Ascending aorta (tissue), 2 donors: ENCODE results near the gene ZNF135. TPM values are rescaled to one million over a fixed set of nuclear protein-coding genes. Genes with fewer than 3 reads are reported as not detected.

Experiments used
- DNase-seq, 2 donors: peaks; one replicate each; pipeline ENCODE4 v3.0.0-alpha.2; 2019; ENCODE audit warnings: low spot score in 2 of 2
- H3K27ac ChIP-seq, 2 donors: fragments of 200-600 bp; sonication (generic); one replicate each; pipeline ENCODE4 v1.5.1; 2016 to 2017; ENCODE audit warnings: mild to moderate bottlenecking in 1 of 2
- H3K27me3 ChIP-seq: fragments of 200-600 bp; sonication (generic); one replicate; pipeline ENCODE4 v1.5.1; 2017
- H3K36me3 ChIP-seq, 2 donors: fragments of 200-600 bp; sonication (generic); one replicate each; pipeline ENCODE4 v1.5.1; 2016
- H3K4me1 ChIP-seq, 2 donors: fragments of 200-600 bp; sonication (generic); one replicate each; pipeline ENCODE4 v1.5.1; 2016 to 2017; ENCODE audit warnings: mild to moderate bottlenecking in 1 of 2
- H3K4me3 ChIP-seq, 2 donors: fragments of 200-600 bp; sonication (generic); one replicate each; pipeline ENCODE4 v1.5.1; 2016 to 2017; ENCODE audit warnings: mild to moderate bottlenecking in 1 of 2
- H3K9me3 ChIP-seq, 2 donors: fragments of 200-600 bp; sonication (generic); one replicate each; pipeline ENCODE4 v1.5.1; 2016
- CTCF ChIP-seq, 3 experiments: fragments of 200-600 bp in 2 of 3; fragments of 450-650 bp in 1 of 3; sonication (generic) in 2 of 3; IDR thresholded peaks; one replicate each; pipeline ENCODE4 v1.5.1; 2016 to 2019; ENCODE audit warnings: antibody characterized with exemption in 3 of 3, mild to moderate bottlenecking in 1 of 3, moderate library complexity in 1 of 3
- intact Hi-C: fragments of 100-400 bp; cut with DNase I; formaldehyde crosslinking; loops from one replicate; pipeline ENCODE4 v1.15.1; 2023
- total RNA-seq: library from RNA; depleted of rRNA; stranded (reverse); fragments of >200 nt; gene quantifications from one replicate; pipeline ENCODE4 v1.1.0, GENCODE V29; 2016

The ZNF135 gene
- total RNA-seq, 1 donor from 2014 or later, result 3.7 TPM

- intact Hi-C loops, result no loop called here
- Histone ChIP-seq H3K9me3 (peaks cover 40 to 70% of the 10 kb centered on the region in 2 donors), H3K36me3 (no peaks in the 10 kb centered on the region), H3K27ac (no peak overlapping the region), H3K4me3 (no peak overlapping the region), H3K4me1 (no peaks in the 10 kb centered on the region), H3K27me3 (peaks cover 5% of the 10 kb centered on the region)
- DNase-seq, result no peak
- TF ChIP-seq CTCF (IDR thresholded peaks at IDR 0.05), result no peak
Observed at GRCh38 chr19:58042495-58043340, 16.4 kb upstream of the ZNF135 start.

- Histone ChIP-seq H3K4me3 (no peak overlapping the region), H3K36me3 (no peaks in the 10 kb centered on the region), H3K9me3 (peaks cover 45 to 64% of the 10 kb centered on the region in 2 donors), H3K27me3 (no peaks in the 10 kb centered on the region), H3K27ac (no peak overlapping the region), H3K4me1 (no peaks in the 10 kb centered on the region)
- intact Hi-C loops, result no loop called here
- no peak for TF ChIP-seq CTCF (IDR thresholded peaks at IDR 0.05)
- no peak for DNase-seq
Observed at GRCh38 chr19:58044391-58044790, 14.7 kb upstream of the ZNF135 start.

GRCh38 chr19:58044886-58045285 lies 14.2 kb upstream of the ZNF135 start:
- no peaks in the 10 kb centered on the region for H3K4me1 ChIP-seq
- intact Hi-C loops, result no loop called here
- H3K9me3 ChIP-seq, result peaks cover 44 to 64% of the 10 kb centered on the region in 2 donors
- no peak overlapping the region for H3K4me3 ChIP-seq
- no peak for DNase-seq
- no peaks in the 10 kb centered on the region for H3K27me3 ChIP-seq
- no peak overlapping the region for H3K27ac ChIP-seq
- no peaks in the 10 kb centered on the region for H3K36me3 ChIP-seq
- no peak for TF ChIP-seq CTCF (IDR thresholded peaks at IDR 0.05)

- H3K9me3 ChIP-seq, result peaks cover 44 to 66% of the 10 kb centered on the region in 2 donors
Observed at GRCh38 chr19:58045411-58046050, 13.6 kb upstream of the ZNF135 start.

GRCh38 chr19:58046856-58047255 lies 12.2 kb upstream of the ZNF135 start:
- no peak for TF ChIP-seq CTCF (IDR thresholded peaks at IDR 0.05)
- intact Hi-C loops, result no loop called here
- DNase-seq, result no peak

More at GRCh38 chr19:58045411-58046050, 13.6 kb upstream of the ZNF135 start:
- intact Hi-C loops, result no loop called here
- Histone ChIP-seq H3K27me3 (no peaks in the 10 kb centered on the region), H3K4me1 (no peaks in the 10 kb centered on the region), H3K36me3 (no peaks in the 10 kb centered on the region), H3K27ac (no peak overlapping the region), H3K4me3 (no peak overlapping the region)
- TF ChIP-seq CTCF (IDR thresholded peaks at IDR 0.05), result no peak
- no peak for DNase-seq

More at GRCh38 chr19:58046856-58047255, 12.2 kb upstream of the ZNF135 start:
- no peaks in the 10 kb centered on the region for H3K4me1 ChIP-seq
- no peaks in the 10 kb centered on the region for H3K27me3 ChIP-seq
- H3K36me3 ChIP-seq, result no peaks in the 10 kb centered on the region
- no peak overlapping the region for H3K27ac ChIP-seq
- no peak overlapping the region for H3K4me3 ChIP-seq
- peaks cover 35 to 54% of the 10 kb centered on the region in 2 donors for H3K9me3 ChIP-seq
